Stimulated activated CD4-positive, alpha-beta T cell treated with anti-CD3 and anti-CD28 coated beads, Interleukin-1b, Interleukin-23, amount 100 ng/mL, for 4 hours (primary cell): ENCODE results near the gene ADIPOR1.

Source experiments
- DNase-seq, 2 donors: peaks; one replicate each; pipeline ENCODE4 v3.0.0-alpha.2; 2020; ENCODE audit warnings: low read depth in 2 of 2

The ADIPOR1 gene

DNA sequence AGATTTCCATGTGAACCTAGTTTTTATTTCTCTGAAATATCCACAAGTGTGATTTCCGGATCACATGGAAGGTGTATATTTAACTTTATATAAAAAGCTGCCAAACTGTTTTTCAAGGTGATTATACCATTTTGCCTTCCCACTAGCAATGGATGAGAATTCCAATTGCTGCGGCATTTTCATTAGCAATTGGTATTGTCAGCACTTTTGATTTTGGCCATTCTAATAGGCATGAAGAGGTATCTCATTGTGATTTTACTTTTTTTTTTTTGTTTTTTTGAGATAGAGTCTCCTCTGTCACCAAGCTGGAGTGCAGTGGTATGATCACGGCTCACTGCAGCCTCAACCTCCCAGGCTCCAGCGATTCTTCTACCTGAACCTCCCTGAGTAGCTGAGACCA, 13.9 kb upstream of the ADIPOR1 start:
- no peak for DNase-seq

DNA sequence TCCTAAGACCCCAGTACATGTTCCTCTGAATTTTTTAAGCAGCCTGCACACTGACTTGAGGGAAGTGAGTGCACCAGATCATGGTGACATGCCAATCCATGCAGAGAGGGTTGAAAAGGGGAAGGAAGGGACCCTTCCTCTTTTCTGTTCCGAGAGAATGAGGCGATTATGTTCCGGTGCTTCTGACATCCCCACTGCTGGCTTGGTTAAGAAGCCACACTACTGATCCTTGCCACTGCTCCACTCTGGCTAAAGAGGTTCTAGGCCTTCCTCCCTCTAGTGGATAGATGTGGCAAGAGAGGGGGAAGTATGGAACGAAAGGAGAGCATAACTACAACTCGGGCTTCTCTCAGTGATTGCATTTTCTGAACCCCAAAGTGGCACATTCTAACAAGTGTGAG, 10.8 kb upstream of the ADIPOR1 start:
- no peak for DNase-seq

DNA sequence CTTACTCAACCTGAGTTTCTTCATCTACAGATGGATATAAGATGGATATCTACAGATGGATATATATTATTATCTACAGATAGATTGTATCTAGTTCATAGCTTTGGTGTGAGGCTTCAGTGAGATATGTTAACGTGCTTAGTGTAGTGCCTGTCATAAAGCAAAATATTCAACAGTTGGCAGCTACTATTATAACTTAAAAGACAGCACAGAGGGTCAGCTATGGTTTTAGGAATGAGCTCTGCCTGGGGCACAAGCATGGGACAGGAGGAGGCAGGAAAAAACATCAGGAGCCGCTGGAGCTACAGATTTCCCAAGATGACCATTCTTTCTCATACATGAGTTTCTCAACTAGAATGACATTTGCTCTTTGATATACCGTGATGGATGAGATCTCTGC, 10.2 kb upstream of the ADIPOR1 start:
- no peak for DNase-seq

DNA sequence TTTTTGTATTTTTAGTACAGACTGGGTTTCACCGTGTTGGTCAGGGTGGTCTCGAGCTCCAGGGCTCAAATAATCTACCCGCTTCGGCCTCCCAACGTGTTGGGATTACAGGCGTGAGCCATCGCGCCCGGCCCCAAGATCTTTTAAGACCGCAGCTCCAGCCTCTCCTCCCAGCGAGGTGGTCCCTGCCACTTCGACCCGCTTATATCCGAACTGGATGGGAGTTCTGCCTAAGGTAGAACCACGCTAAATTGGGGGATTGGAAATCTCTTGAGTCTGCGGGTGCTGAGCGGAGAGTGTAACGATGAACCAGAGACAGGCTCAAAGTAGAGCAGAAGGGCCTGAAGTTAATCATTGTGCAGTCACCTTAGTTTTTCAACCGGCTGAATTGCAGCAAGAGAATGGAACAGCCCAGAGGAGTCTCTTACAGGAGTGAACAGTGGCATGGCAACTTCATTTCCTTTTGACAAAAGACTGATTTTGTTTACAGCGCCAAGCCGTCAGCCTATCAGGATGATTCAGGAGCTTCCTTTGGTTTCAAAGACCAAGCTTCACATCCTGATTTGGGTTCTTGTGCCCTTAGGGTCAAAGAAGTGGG, 9.7 kb upstream of the ADIPOR1 start:
- no peak for DNase-seq

DNA sequence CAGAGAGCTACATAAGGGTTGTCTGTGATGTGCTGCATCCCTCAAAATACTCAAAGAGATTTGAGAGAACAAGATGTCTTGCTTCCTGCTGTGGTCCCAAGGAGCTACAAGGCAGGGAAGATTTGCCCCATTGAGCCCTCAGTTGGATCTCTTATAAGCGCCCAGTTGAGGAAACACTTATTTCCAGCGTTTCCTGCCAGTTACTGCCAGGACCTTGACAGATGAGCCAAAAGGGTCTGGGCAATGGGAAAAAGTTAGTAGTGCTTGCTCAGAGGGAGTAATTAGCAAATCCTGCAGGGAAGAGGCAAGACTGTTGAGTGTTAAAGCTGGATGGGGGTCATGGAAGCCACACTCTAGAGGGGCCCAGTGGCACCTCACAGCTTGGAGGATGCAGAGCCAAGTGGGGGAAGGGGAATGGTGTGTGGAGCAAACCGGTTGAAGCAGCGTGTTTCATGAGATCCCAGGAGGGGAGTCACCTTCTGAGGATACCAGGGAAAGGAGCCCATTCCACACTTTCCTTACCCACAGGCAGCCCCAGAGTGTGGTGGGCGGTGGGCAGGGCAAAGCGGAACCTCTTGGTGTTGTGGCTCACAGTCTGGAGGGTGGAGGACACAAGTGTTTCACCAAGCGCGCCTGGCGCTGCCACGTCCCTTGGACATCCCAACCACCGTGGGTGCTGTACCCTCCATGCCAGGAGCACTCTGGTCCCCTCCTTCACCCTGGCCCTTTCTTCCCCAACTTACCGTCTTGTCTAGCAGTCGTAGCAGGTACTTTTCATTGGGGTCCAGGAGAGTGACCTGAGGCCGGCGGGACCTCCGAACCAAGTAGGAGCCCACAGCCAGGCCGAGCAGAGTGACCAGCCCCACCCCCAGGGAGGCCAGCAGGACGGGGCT, 8.1 kb upstream of the ADIPOR1 start:
- DNase-seq: no peak

DNA sequence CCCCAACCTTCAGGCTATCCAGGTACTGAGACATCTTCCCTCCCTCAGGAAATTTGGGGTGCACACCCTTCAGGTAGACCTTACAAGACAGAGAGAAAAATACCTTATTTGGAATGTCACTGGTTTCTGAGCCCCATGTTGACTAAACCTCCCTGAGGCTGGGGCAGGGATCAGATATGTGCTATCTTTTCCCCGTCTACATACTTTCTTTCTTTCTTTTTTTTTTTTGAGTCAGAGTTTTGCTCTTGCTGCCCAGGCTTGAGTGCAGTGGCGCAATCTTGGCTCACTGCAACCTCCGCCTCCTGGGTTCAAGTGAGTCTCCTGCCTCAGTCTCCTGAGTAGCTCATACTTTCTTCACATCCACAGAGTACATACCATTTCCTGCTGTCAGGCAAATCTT, 7.3 kb upstream of the ADIPOR1 start:
- no peak for DNase-seq

DNA sequence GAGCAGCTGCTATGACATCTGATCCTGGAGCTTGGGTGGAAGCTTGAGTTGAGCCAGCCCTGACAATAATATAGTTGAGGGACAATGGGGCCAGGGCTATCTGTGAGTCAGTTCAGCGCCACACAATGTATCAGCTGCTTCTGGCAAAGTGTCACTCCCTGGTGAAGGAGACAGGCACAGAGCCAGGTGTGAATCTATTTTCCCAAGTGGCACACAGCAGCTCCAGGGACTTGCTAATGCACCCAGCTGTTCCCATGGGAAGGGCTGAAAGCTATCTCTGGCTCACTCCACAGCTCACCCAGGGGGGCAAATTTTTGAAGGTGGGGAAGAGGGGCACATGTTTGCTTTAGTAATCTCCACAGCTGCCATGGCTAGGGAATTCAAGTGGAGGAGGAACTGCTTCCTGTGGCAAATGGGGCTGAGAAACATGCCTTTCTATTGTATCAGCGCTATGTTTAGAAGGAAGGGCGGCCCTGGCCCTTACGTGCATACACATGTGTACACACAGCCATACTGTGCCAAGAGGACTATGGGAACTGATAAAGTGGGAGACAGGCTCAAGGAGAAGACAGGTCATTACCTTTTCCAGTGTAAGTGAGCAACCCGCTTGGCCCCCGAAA, 6.8 kb upstream of the ADIPOR1 start:
- no peak for DNase-seq

DNA sequence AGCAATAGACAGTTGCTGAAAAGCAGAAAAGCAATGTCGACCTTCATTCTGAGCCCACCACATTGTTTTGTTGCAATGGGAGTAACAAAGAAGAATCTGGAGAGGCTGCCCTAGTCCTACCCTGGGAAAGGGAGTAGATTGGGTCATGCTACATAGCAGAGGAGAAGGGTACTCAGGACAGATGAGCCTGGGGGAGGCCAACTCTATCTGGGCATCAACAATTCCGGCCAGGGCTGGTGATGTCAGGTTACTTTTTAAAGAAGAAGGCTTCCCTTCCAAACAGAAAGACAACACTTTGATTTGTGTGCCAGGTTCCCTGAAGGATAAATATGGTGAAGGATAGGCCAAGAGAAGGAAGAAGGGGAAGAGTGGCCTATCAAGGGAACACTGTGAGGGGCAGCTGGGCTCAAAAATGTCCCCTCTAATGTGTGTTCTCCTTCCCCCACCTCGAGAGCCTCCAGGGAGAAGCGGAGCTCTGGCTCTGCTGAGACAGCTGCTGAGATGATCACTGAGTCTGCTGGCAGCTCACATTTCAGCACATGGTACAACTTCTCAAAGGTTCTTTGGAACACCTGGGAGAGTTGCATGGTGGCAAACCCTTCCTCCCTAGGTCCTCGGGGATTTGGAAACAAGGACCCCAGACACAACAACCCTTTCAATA, 3.2 kb upstream of the ADIPOR1 start:
- no peak for DNase-seq

DNA sequence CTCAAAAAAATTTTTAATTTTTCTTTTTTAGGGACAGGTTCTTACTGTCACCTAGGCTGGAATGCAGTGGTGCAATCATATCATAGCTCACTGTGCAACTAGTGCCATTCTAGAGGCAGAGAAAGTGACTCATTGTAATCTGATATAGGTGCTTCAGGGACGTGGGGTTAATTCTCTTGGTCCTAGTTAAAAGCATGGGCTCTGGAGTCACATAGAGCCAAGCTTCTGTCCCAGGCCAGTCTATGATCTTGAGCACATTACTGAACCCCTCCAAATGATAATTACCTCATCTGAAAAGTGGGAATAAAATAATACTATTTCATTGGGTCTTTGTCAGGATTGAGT, 1.1 kb upstream of the ADIPOR1 start:
- DNase-seq: no peak

DNA sequence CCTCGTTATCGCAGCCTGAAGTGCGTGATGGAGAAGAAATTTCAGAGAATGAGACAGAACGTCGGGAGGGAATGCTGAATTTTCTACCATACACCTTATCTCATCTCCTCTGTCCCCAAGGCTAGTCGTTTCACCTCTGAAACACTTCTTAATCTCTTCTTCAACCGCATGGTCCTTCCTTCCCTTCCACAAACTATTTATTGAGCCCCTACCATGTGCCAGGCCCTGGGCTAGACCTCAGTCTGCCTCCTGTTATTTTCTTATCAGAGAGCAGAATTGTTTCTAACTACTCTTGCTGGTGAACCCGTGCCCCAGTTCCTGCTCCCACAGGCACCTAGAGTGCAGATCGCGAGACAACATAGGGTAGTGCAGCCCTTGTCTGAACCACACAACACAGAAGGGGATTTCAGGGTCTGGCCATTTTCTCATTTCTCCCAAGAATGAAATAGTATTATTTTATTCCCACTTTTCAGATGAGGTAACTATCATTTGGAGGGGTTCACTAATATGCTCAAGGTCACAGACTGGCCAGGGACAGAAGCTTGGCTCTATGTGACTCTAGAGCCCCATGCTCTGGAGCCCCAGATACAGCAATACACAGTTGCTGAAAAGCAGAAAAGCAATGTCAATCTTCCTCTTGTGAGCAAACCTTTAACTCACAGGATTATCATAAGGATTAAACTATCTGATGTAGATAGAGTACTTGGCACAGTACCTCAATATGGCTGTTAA, 598 bp upstream of the ADIPOR1 start:
- no peak for DNase-seq

DNA sequence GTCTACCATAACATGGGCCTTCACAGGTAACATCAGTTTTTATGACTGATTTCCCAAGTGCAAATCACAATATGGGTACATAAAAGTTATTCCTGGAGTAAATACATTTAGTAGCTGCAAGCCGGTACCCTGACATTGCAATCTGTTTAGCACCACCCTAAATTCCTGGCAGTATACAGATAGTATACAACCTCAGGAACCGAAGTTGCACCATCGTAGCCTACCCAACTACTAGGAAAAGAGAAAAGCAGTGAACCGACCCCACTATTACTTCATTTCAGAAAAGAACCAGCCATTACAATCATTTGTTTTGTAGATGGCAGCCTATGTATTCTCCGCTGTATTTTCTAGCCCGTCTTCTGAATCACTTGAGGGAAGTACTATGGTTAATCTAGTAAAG, 1.1 kb downstream of the ADIPOR1 start:
- DNase-seq: no peak

DNA sequence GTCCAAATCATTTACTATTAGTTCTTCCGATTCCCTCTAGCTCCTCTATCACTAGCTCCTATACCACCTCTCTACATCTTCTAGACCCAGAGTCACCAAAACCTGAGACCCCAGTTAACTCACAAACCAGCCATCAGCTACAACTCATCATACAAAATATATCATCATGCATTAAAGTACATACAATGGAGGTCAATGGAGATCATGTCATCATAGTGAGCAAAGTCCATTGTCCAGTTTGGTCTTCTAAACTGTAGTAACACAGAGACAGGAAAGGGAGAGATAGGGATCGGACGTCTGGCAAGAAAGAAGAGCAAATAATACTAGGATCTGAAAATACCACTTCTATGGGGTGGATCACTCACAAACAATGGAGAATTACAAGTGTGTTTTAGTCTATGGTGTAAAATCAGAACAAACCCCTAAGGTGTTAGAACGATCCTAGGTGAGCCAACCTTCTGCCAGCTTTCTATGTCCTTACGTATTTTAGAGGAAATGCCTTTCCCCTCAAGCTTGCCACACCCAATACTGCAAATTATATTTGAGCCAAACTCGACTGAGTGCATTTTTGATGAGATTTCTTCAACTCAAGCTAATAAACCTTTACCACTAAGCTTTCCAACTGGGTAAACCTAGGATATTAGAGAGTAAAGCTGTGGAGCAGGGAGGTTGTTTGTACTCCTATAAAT, 3.9 kb downstream of the ADIPOR1 start:
- DNase-seq: no peak

DNA sequence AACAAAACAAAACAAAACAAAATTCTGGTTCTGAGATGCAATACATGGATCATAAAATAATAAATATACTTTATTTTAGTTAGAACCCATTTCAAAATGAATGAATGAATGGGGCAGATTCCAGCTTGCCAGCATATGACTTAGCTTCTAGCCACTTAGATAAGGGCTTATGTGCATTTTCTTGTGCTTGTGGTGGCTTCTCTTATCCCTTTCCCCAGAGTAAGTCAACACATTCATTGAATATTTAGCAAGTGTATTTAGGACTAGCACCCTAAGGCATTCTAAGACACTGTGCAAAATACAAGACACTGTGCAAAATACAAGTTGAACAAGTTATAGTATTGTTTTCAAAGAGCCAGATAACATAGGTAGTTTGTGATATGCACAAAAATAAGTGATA, 4.7 kb downstream of the ADIPOR1 start:
- no peak for DNase-seq

DNA sequence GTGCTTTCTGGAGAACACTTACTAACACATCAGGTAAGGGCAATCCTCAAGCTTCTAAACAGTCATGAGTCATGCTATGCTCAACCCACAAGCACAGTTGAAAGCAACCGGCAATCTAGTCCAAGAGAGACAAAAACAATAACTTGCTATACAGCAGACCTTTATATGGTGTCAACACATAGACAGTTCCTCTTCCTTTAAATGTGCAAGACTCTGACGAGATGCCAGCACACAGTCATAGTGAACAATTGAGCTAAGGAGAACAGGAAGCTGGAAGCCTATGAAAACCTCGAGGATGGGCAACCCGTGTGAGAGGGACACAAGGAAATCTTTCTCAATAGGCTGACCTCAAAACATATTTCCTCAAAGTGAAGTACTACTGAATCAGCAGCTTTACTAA, 5.3 kb downstream of the ADIPOR1 start:
- DNase-seq: no peak

DNA sequence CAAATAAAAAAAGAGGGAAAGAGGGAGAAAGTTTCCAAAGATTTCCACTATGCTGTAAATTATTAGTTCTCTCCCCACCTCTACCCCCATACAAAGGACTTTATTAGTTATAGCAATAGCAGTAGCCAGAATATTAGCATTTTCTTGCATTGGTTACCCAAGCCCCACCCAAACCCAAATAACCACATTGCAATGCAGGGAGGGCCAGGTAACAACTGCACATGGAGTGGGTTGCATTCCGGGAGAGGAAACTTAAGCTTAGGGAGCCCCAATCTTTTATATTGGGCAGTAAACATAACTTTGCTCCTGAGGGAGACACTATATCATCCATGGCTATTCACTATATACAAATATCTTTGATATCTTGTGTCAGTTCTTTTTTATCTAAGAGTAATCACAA, 6.0 kb downstream of the ADIPOR1 start:
- no peak for DNase-seq

DNA sequence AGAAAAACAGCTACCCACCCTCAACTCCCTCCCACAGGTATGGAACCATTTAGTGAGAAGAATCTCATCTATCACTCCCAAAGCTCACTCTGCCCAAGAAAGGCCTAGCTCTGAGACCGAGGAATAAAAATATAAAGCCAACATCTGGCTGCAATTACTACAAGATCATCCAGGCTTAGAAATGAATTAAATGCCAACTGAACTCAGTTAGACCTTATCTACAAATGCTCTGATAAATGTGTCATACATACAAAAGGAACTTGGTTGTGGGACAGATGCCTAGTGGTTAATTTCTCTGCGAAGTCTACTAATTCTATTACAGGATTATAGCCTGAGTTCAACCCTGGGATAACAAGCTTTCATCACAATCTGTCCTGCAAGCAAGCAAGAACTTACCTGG, 6.7 kb downstream of the ADIPOR1 start:
- DNase-seq: no peak

DNA sequence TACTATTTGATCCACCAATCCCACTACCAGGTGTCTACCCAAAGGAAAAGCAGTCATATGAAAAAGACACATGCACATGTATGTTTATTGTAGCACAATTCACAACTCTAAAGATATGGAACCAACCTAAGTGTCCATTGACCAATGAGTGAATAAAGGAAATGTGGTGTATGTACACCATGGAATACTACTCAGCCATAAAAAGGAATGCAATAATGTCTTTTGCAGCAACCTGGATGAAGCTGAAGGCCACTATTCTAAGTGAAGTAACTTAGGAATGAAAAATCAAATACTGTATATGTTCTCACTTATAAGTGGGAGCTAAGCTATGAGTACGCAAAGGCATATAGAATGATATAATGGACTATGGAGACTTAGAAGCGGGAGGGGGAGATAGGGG, 12.6 kb downstream of the ADIPOR1 start:
- no peak for DNase-seq

DNA sequence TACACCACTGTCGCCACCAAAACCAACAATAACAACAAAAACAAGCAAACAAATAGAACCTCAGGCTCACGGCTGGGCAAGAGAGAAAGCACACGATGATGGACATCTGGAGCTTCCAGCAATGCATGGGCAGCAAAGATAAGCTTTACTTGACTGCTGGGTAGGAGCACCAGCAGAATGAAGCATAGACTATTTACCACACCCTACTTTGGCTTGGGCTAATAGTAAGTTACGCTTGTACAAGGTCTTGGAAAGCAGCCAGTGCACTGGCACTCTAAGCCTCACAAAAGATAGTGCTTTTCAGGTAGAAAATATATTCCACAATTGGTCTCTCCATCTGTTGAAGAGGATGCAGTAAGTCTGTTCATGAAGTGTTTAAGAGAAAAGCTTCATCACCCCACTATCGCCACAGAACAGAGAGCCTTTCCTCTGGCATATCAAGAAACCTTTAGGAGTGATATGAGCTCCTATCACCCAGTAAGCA, 13.6 kb downstream of the ADIPOR1 start:
- DNase-seq: no peak

DNA sequence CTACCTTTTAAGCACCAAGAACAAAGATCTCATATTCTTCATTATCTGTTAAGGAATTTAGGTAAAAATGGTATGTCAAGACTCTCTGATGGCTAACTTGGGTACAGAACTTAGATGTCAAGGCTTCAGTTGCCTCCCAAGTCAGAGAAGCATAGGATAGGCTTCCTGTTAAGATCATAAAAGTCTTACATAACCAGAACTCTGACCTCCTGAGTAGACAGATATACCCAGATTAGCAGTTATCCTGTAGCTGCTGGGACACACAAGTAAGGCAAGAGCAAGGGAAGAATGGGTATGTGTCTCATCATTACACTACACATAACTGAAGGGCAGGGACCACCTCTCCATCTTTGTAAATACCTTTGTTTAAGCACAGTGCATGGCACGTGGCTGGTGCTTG, 15.7 kb downstream of the ADIPOR1 start:
- no peak for DNase-seq

DNA sequence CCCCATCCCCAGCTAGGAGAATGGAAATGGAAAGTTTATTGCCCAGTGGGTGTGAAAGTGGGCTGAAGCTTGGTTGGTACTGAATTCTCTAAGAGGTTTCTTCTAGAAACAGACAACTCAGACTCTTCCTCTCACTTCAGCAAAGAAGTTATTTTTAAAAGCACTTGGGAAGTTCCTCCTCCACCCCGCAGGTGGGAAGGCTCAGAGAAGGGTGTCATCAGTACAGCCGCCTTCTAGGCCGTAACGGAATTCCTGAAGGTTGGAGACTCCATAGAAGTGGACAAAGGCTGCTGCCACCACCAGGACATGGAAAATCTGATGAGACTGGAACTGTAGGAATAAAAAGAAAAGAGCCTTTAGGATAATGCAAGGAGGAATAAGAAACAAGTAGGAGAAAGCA, 16.7 kb downstream of the ADIPOR1 start:
- DNase-seq: no peak

DNA sequence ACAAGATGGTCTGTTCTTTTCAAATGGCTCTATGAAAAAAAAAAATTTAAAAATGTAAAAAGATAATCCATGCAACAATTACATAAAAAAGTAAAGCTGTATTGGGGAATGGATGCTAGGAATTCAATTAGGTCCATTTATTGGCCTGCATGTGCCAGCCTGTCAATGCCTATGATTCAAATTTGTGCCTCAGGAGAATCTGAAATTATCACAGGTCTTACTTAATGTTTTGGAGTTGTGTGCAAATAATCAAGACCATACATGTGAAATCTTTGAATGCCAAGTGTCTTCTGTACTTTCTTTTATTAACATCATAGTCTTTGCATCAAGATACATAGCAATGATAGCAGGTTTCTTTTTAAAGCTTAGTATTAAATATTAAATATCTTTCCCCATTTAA, 17.6 kb downstream of the ADIPOR1 start:
- no peak for DNase-seq
